Measurements from ENCODE around the gene CD63. TPM values are rescaled to one million over a fixed set of nuclear protein-coding genes. Genes with fewer than 3 reads are reported as not detected.

The CD63 gene
- total RNA-seq, 1 experiment from 2014 or later, result 1,218 TPM

GRCh38 chr12:55722948-55723347, 5.9 kb downstream of the CD63 start:
- no peak for DNase-seq (ENCODE audit: low read depth)

- peak; percentile 58 for DNase-seq (ENCODE audit: low read depth)
Measured at GRCh38 chr12:55721601-55722213, 7.1 kb downstream of the CD63 start.

- DNase-seq (ENCODE audit: low read depth), result peak; percentile 98
Measured at GRCh38 chr12:55720894-55721444, 7.8 kb downstream of the CD63 start.

DNA sequence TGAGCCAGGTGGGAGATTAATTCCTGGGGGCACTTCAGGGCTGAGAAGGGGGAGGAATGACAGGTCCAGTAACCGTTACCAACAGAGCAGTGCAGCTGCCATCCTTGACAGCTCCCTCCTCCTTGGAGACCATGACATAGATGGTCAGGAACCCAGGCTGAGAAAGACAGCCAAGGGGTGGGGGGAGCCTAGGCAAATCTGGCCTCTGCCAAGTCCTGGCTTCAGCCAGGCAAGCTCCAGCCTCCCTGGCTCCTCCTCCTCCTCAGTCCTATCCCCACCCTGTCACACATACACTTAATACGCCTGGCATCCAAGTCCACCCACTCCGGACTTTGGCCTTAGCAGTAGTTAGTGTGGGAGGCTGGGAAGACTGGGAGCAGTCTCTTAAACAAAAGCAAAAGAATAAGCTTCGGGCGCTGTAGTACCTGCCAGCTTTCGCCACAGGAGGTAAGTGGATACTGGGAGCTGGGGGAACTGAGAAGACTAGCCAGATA, 8.7 kb downstream of the CD63 start, which contains the start of gene RDH5:
TSS of gene RDH5 (plus strand) at position 323 of the 494 bp plus-strand sequence. CDS start 792 bp downstream, outside the sequence.
- DNase-seq (ENCODE audit: low read depth), result peak; percentile 64

GRCh38 chr12:55719371-55719770, 9.4 kb downstream of the CD63 start:
- DNase-seq (ENCODE audit: low read depth), result no peak

GRCh38 chr12:55718624-55719275, 10.1 kb downstream of the CD63 start:
- DNase-seq (ENCODE audit: low read depth), result no peak

GRCh38 chr12:55718015-55718414, 10.8 kb downstream of the CD63 start:
- peak; percentile 41 for DNase-seq (ENCODE audit: low read depth)

DNA sequence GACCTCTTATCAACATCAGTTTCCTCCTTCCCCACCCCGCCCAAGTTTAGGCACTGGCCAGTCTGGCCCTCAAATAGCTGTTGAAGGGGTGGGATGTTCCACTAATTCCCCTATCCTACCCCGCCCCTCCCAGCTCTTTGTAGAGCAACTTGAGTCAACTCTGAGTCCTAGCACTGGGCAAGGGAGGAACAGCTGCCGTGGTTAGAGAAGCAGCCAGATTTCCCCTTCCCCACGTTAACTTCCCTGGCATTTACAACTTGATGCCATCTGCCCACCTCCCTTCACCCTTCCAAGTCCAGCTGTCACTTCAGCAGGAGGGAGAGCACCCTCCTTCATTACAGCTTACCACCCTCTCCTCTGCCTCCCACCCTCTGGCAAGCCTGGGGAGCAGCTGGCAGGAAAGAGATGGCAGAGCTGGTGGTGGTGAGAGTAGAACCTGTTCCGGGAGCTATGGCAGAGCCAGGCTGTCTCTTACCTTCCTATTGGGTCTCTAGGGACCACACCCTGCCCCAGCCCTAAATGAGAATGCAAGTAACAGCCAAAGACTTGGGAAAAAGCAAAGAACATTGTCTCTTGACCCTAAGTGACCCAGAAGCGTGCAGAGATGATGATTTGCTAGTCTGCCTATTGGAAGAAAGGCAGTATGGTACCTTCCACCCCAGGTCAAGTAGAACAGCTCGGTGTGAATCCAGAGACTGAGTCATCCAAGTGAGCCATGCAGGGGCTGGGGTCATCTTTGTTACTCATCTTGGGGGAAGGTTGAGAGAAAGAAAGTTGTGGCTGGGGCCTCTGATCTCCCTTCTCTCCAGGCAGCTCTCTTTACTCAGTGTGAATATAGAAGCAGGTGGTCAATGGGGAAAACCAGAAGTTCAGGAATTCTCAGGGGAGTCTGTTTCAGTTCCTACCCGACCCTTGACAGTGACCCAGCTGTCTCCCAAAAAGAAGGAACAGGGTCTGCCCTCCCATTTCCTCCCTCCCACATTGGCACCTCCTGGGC, 11.5 kb downstream of the CD63 start:
- peak; percentile 88 for DNase-seq (ENCODE audit: low read depth)

GRCh38 chr12:55716582-55716957, 12.2 kb downstream of the CD63 start:
- no peak for DNase-seq (ENCODE audit: low read depth)

GRCh38 chr12:55715833-55716581, 12.8 kb downstream of the CD63 start, which contains the start of gene BLOC1S1:
Gene BLOC1S1, plus strand, starts transcription at chr12:55716046. Its CDS starts 6 bp downstream, at chr12:55716052.
- peak; percentile 92 for DNase-seq (ENCODE audit: low read depth)

DNA sequence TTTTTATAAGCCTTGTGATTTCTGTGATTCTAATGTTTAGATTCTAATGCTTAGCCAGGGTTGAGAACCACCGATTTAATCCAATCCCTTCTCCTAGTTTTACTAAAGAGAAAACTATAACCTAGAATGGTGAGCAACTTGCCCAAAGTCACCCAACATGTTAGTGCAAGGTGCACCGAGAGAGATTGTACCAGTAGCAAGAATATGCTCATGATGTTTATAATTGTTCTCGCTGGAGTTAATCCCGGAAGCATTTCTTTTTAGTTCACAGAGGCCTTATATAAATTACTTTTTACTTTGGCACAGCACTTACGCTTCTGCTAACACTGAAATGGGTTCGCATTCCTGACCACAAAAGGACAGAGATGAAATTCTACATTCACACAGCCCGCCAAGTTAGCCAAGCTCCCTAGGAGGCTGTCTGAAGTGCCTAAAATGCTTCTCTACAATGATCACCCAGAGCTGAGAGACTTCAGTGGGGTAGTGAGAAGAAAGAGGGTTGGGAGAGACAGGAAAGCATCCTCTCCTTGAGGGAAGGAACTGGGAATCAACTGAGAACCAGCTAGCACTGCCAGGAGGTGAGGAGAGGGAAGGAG, 13.5 kb downstream of the CD63 start:
- DNase-seq (ENCODE audit: low read depth), result no peak

- DNase-seq (ENCODE audit: low read depth), result peak; percentile 71
Measured at GRCh38 chr12:55713721-55714120, 15.1 kb downstream of the CD63 start.

DNA sequence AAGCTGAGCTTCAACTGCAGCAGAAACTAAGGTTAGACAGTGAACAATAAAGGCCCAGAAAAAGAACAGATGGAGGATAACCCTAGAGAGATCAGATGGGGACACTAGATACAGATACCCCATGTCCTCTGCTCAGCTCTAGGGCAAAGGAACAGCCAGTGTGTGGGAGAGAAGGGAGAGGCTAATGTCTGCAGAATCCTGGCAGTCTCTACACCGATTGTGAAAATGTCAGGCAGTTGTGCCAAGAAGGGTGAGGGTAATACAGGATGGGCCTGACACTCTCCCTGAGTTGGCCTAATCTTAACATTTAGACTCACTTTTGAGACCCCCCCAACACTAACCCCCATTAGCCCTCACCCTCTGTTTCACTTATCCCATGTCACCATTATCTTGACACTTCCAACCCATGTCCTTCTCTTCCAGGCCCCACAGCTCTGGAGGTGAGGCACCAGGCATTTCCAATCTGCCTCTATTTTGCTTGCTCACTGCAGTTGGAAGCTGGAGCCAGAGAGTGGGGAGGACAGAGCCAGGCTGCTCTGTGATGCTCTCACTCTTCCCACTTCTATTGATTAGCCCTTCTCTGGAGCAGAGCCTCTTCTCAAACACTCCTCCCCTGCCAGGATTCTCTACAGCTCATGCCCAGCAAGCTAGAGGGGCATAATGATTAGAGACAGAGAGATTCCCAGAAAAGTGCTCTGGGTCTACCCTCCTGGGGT, 16.0 kb downstream of the CD63 start:
- no peak for DNase-seq (ENCODE audit: low read depth)

GRCh38 chr12:55711786-55712553, 16.8 kb downstream of the CD63 start:
- DNase-seq (ENCODE audit: low read depth), result no peak

DNA sequence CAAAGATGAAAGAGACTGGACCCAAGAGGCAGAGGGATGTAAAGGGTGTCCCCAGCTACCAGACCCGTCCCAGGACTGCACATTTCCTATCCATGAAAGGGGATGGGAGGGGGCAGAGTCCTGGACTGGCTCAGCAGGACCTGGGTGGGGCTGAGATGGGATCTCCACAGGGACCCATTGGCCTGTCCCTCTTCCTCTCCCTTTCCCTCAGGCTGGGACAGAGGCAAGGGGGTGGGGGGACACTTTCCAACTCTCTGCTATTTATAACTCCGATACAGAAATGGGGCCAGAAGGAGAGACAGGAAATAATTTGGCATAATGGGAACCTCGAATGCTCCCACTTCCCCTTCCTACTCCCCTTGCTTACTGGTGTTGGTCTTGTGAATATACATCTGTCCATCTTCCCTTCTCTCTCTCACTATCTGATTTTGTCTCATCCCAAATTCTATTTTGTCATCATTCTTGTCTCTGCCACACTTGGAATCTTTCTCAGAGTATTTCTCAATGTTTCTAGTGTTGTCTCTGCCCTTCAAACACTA, 20.0 kb downstream of the CD63 start:
- no peak for DNase-seq (ENCODE audit: low read depth)

- DNase-seq (ENCODE audit: low read depth), result peak; percentile 42
Measured at GRCh38 chr12:55707841-55708694, 20.7 kb downstream of the CD63 start, which contains the start of gene ITGA7. Gene ITGA7, minus strand, starts transcription at chr12:55707904. Its CDS starts 222 bp downstream, at chr12:55707682.

GRCh38 chr12:55707219-55707671, 21.6 kb downstream of the CD63 start:
- no peak for DNase-seq (ENCODE audit: low read depth)

Data from M059J (cell line).